HG02610 (cell line): ENCODE measurements around the gene TIMM13.
"Not testable (repeated sequence)": the region's sequence is repeated elsewhere in the genome, so short reads cannot be mapped to it uniquely, and the experiment has no call there.

Experiments used
- ATAC-seq: cut with Tn5 transposase; IDR thresholded peaks from one replicate; pipeline ENCODE4 v1.9.1; 2021; ENCODE audit warnings: mild to moderate bottlenecking, moderate library complexity; ENCODE audit not compliant: unreplicated experiment

Gene TIMM13

DNA sequence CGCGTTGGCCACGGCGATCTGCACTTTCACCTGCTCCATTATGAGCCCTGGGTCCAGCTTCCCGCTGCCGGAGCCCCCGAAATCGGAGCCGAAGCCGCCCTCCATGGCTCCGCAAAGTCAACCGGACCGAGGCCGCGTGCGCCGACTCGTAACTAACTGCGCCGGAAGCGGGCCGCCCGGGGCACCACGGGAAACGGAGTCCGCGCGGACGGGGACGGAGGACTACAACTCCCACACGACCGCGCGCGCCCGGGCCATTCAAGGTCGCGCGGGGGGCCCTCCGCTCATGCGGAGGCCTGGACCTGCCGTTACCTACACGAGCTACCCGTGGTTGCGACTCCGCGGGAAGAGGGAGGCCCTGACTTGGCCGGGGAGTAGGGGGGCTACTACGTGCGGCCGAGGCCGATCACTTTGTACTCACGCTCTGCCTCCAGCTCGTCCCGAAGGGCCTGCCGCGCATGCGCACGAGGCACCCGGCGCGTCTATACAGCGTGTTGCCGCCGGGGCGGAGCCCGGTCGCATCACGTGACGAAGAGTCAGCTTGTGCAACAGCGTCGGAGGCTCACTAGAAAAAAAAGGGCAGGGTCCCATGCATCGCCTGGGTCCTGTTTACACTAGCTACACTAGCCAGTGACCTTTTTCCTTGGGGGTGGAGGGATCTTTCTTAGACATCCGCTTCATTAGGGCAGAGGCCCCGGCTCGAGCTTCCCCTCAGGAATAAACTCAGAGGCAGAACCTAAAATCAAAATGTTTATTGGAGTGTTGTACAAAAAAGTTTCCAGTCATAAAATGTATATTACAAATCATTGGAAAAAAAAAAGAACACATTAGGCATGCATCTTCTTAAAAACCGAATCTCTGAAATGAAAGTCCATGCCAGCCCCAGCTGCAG is at the start of gene TIMM13:
TIMM13 (minus strand) TSS at position 158 of the 892 bp plus-strand sequence; CDS start at position 105, 53 bp downstream.
- ATAC-seq = peak; percentile 71

DNA sequence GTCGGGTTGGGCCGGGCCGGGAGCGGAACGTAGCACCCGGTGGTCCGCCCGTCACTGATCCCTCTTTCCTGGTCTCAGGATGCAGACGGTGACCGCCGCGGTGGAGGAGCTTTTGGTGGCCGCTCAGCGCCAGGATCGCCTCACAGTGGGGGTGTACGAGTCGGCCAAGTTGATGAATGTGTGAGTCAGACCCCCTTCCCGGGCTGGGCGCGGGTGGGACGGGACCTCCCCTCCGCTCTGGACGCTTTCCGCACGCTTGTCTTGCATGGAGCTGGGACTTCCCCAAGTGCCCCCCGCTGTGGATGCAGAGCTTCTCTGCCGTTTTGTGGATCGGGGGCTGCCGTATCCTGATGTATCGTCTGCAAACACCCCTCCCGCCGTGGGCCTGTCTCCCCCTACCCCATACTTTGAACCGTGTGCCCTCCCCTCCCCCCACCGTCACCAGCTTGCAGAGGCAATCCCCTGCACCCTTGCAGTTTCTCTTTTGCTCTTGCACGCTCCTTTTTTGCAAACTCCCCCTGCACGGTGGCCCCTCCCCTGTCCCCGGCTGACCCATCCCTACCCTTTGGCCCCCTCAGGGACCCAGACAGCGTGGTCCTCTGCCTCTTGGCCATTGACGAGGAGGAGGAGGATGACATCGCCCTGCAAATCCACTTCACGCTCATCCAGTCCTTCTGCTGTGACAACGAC is 49.2 kb upstream of the TIMM13 start:
- ATAC-seq = peak; percentile 5

DNA sequence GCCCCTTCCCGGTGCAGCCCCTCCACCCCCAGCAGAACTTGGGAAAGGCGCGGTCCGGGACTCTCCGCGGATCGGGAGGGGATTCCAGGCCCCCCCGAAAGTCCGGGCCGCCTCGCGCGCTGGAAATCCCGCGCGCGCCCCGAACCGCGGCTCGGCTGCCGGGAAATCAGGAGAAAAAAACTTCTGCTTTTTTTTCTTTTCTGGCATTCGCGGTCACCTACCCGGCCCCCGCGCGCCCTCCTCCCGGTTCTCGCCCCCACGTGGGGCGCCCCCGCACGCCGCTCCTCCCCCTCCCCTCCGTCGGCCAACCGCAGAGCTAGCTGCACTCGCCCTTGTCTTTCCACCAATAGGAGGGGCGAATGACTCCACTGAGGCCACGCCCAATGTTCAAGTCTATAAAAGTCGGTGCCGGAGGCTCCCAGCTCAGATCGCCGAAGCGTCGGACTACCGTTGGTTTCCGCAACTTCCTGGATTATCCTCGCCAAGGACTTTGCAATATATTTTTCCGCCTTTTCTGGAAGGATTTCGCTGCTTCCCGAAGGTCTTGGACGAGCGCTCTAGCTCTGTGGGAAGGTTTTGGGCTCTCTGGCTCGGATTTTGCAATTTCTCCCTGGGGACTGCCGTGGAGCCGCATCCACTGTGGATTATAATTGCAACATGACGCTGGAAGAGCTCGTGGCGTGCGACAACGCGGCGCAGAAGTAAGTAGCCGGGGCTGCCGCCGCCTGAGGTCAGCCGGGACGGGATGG is 48.5 kb upstream of the TIMM13 start, which contains the start of gene GADD45B:
GADD45B (plus strand) TSS at position 426 of the 749 bp plus-strand sequence; CDS start at position 658, 232 bp downstream.
- peak; percentile 31 for ATAC-seq

- ATAC-seq = no peak
Measured at GRCh38 chr19:2475018-2475701, 47.8 kb upstream of the TIMM13 start.

- ATAC-seq = peak; percentile 22
Measured at GRCh38 chr19:2474232-2475017, 47.0 kb upstream of the TIMM13 start.

DNA sequence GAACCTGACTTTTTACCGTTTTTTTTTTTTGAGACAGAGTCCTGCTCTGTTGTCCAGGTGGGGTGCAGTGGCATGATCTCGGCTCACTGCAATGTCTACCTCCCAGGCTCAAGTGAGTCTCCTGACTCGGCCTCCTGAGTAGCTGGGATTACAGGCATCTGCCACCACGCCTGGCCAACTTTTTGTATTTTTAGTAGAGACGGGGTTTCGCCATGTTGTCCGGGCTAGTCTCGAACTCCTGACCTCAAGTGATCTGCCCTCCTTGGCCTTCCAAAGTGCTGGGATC is 42.5 kb upstream of the TIMM13 start:
- ATAC-seq = not testable (repeated sequence)

GRCh38 chr19:2469102-2469914 is 41.9 kb upstream of the TIMM13 start:
- no peak for ATAC-seq

DNA sequence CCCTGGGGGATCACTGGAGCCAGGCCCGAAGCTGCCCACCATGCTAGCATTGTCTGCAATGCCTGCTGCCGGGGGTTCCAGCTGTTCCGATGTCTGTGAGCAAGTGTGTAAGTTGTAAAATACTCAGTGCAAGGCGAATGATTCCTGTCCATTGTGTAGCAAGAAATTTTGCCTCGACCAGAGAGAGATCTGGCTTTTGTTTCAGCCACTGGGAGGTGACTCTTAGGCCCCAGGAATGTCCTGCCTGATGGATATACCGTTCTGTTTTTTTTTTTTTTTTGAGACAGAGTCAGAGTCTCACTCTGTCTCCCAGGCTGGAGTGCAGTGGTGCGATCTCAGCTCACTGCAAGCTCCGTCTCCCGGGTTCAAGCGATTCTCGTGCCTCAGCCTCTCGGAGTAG is 41.2 kb upstream of the TIMM13 start:
- no peak for ATAC-seq

DNA sequence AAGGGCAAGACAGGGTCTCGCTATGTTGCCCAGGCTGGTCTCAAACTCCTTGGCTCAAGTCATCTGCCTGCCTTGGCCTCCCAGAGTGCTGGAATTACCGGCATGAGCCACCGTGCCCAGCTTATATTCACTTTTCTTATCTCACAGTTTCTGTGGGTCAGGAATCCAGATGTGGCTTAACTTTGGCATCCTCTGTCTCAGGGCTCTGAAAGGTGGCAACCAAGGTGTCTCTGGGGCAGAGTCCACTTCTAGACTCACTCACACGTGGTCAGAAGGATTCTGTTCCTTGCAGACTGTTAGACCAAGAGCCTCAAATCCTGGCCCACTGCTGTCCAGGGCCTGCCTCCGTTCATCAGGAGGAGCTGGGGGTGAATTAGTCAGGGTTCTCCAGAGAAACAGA is 37.0 kb upstream of the TIMM13 start:
- no peak for ATAC-seq

GRCh38 chr19:2463694-2464093 is 36.3 kb upstream of the TIMM13 start:
- not testable (repeated sequence) for ATAC-seq

DNA sequence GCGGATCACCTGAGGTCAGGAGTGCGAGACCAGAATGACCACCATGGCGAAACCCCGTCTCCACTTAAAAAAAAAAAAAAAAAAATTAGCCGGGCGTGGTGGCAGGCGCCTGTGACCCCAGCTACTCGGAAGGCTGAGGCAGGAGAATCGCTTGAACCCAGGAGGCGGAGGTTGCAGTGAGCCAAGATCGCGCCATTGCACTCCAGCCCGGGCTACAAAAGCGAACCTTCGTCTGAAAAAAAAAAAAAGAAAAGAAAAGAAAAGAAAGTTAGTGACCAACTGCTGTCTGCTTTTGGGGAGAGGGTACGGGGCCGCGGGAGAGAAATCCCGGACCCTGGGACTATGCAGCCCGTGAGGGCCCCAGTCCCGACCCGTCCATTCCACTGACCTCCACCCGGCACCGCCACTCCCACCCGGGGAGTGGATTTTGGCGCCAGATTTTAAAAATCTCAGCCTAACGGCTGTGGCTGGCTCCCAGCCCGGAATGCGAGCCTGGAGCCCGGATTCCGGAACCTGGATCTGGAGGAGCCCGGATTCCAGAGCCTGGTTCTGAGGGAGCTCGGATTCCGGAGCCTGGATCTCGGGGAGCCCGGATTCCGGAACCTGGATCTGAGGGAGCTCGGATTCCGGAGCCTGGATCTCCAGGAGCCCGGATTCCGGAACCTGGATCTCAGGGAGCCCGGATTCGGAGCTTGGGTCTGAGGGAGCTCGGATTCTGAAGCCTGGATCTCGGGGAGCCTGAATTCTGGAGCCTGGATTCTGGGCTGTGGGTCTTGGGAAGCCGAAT is 35.4 kb upstream of the TIMM13 start:
- no peak for ATAC-seq

DNA sequence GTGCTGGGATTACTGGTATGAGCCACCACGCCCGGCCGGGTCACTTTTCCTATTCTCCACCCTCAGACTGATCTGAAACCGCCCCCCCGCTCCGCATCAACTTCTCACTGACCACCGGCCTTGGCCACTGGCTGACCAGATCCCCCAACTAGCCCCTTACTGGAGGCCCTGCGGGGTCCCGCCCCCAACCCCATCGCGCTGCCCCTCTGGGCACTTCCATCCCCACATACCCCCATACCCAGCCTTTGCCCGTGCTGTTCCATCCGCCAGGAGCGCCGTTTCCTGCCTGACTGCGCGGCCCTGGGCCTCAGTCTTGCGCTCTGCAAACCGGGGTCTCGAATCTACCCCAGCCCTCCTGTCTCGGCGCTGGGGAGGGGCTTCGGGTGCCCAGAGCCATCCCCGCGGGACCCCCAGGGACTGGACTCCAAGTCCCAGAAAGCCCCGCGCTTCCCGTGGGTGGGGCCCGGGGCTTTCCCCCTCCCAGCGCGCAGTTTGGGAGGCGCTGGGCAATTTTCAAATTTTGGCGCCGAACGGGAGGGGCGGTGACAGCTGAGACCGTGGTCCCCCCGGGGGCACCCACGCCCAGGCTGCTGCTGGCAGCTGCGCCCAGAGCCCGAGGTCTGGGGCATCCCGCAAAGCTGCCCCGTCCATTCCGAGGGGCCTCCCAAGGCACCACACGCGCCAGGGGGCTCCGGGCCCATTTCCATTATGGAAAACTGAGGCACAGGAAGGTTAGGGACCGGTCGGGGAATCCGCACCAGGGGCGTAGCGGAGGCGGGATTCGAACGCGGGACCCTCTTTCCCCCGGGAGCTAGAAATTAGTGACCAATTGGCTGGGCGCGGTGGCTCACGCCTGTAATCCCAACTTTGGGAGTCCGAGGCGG is 34.6 kb upstream of the TIMM13 start:
- peak; percentile 50 for ATAC-seq

DNA sequence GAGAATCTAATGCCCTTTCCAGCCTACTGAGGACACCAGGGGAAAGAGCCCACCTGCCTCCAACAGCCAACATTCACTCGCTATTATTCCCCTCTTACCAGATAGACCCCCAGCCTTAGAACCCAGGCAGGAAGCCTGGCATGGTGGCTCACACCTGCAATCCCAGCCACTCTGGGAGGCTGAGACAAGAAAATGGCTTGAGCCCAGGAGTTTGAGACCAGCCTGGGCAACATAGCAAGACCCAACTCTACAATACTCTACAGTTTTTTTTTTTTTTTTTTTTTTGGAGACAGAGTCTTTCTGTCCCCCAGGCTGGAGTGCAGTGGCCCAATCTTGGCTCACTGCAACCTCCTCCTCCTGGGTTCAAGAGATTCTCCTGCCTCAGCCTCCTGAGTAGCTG is 32.9 kb upstream of the TIMM13 start:
- ATAC-seq = no peak

DNA sequence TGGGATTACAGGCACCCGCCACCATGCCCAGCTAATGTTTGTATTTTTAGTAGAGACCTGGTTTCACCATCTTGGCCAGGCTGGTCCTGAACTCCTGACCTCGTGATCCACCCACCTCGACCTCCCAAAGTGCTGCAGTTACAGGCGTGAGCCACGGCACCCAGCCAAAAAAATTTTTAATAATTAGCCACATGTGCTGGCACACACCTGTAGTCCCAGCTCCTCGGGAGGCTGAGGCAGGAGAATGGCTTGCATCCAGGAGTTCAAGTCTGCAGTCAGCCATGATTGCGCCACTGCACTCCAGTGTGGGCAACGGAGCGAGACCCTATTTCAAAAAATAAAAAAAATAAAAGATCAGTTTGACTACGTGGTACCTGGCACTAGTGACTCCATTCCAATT is 31.4 kb upstream of the TIMM13 start:
- ATAC-seq = not testable (repeated sequence)

DNA sequence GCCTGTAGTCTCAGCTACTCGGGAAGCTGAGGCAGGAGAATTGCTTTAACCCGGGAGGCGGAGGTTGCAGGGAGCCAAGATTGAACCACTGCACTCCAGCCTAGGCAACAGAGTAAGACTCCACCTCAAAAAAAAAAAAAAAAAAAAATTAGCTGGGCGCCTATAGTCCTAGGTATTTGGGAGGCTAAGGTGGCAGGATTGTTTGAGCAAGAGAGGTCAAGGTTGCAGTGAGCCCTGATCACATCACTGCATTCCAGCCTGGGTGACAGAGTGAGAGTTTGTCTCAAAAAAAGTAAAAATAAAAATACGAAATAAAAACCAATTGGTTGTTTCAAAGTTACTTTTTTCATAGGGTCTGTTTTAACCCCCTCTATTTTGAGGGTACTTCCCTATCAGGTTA is 30.7 kb upstream of the TIMM13 start:
- ATAC-seq = no peak

DNA sequence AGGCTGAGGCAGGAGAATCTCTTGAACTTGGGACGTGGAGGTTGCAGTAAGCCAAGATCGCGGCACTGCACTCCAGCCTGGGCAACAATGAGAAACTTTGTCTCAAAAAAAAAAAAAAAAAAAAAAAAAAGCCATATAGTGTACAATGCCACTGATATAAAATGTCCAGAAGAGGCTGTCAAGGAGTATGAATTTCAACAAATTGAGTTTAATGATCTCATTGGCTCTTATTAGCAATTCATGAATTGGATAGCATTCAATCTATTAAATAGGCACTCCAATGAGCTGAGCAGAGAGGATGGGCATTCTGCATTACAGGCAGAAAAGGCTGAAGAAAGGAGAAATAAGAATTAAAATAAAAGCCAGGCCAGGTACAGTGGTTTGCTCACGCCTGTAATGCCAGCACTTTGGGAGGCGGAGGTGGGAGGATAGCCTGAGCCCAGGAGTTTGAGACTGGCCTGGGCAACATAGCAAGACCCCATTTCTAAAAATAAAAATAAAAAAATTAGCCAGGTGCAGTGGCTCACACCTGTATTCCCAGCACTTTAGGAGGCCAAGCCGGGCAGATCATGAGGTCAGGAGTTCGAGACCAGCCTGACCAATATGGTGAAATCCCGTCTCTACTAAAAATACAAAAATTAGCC is 30.1 kb upstream of the TIMM13 start:
- no peak for ATAC-seq
